Psoas muscle (tissue), 8 donors: ENCODE results near the gene RPRM. TPM values are rescaled to one million over a fixed set of nuclear protein-coding genes. Genes with fewer than 3 reads are reported as not detected.

Experiments
- ATAC-seq, 4 donors: fragments of 200-7000 bp; cut with Tn5 transposase; one replicate each; pipeline ENCODE4 v1.9.1; 2020; ENCODE audit warnings: moderate library complexity in 3 of 4, mild to moderate bottlenecking in 2 of 4
- DNase-seq, 2 donors: peaks; one replicate each; pipeline ENCODE4 v3.0.0-alpha.2; 2020
- H3K27ac ChIP-seq: fragments of 200-600 bp; one replicate; pipeline ENCODE4 v1.8.0; 2022
- H3K27me3 ChIP-seq, 3 donors: fragments of 200-600 bp in 1 of 3; one replicate each; pipeline versions ENCODE4 v1.6.1 to v1.8.0; 2013 to 2022; ENCODE audit warnings: low read length in 2 of 3, mild to moderate bottlenecking in 2 of 3, moderate library complexity in 1 of 3; ENCODE audit not compliant: insufficient read depth in 3 of 3
- H3K36me3 ChIP-seq, 2 donors: fragments of 200-600 bp in 1 of 2; one replicate each; pipeline versions ENCODE4 v1.6.1 to v1.8.0; 2013 to 2022; ENCODE audit warnings: low read depth in 1 of 2, mild to moderate bottlenecking in 1 of 2, moderate library complexity in 1 of 2; ENCODE audit not compliant: insufficient read depth in 1 of 2
- H3K4me1 ChIP-seq: fragments of 200-600 bp; one replicate; pipeline ENCODE4 v1.8.0; 2022
- H3K4me3 ChIP-seq: fragments of 200-600 bp; one replicate; pipeline ENCODE4 v1.8.0; 2022; ENCODE audit warnings: mild to moderate bottlenecking
- H3K9me3 ChIP-seq: fragments of 200-600 bp; one replicate; pipeline ENCODE4 v1.8.0; 2022
- CTCF ChIP-seq: fragments of 200-600 bp; IDR thresholded peaks from one replicate; pipeline ENCODE4 v1.8.0; 2022; ENCODE audit warnings: antibody characterized with exemption
- WGBS, 3 donors: extraction: QIAGEN DNeasy Blood & Tissue Kit; methylation state at CpG; one replicate each; pipeline versions ENCODE4 v1.1.6 to v1.1.7; 2013; 5-methylcytosine and 5-hydroxymethylcytosine counted together
- intact Hi-C, 2 donors: fragments of 100-400 bp; cut with DNase I; formaldehyde crosslinking; loops; one replicate each; pipeline versions ENCODE4 v1.11.0 to v1.14.2; 2022
- long read RNA-seq, 2 donors: library from polyadenylated mRNA; unstranded; transcript quantifications; one replicate each; pipeline ENCODE4 v2.0.0, GENCODE V29; 2021
- polyA plus RNA-seq, 3 donors: library from polyadenylated mRNA; stranded (reverse); fragments of 200-250 nt; gene quantifications; one replicate each; pipeline ENCODE4 v1.2.3, GENCODE V29; 2013
- total RNA-seq, 4 donors: library from RNA; stranded (reverse); fragmentation: NEBNext Ultra II Directional in 2 of 4; extraction: Animal tissue kit (Norgen Biotek cat#: 25700) in 2 of 4; gene quantifications; one replicate each; pipeline versions ENCODE4 v1.2.1 to v1.2.4, GENCODE V29; 2021 to 2023
- donor health status: healthy with polysubstance abuse.
- donor health status: DM: no; HTN: no; CAD: no; lungs with moderate emphysema.
- donor health status: Bipolar disorder and iron deficiency.
- donor health status: healthy.
- donor health status: DM: yes; HTN: yes; CAD: no.
- donor health status: DM: no; HTN: no; CAD: no.
- donor health status: DM: no; HTN: no; CAD: no.
- donor health status: DM: yes; HTN: yes; CAD: no.

The RPRM gene
- not detected for total RNA-seq
- polyA plus RNA-seq: not detected
- long read RNA-seq, donor 1: 0 reads
- long read RNA-seq, donor 2: 0 reads

GRCh38 chr2:153478289-153479261 lies at the start of gene RPRM:
Gene RPRM, minus strand, starts transcription at chr2:153478762. Its CDS starts 197 bp downstream, at chr2:153478565.
- H3K36me3 ChIP-seq: no peaks in the 10 kb centered on the region
- intact Hi-C loops: loop anchor here in 1 of 2 donors (5.0 kb wide), 1 partner anchor 616 kb away; no protein-coding TSS in a partner anchor
- peak within 1 kb of the TSS; percentile 66 for H3K4me3 ChIP-seq
- peaks cover 6% of the 10 kb centered on the region for H3K4me1 ChIP-seq
- WGBS, 3 donors: 1% methylated on average over 90 to 93 of the region's 93 CpGs
- peaks cover 3 to 65% (median 17%) of the 10 kb centered on the region in 3 donors for H3K27me3 ChIP-seq
- ATAC-seq (peak; percentile 82 to 95 (median 92)), DNase-seq (peak; percentile 78 to 81)
- H3K27ac ChIP-seq: no peak within 1 kb of the TSS
- no peaks in the 10 kb centered on the region for H3K9me3 ChIP-seq
- peak; percentile 82 for TF ChIP-seq CTCF

GRCh38 chr2:153519257-153519875 lies 40.8 kb upstream of the RPRM start:
- TF ChIP-seq CTCF: peak; percentile 82
- 0% methylated on average over 1 of the region's 1 CpG for WGBS, 3 donors
- Histone ChIP-seq H3K4me1 (no peaks in the 10 kb centered on the region), H3K36me3 (no peaks in the 10 kb centered on the region), H3K27me3 (peaks cover 0 to 5% (median 0%) of the 10 kb centered on the region in 3 donors), H3K27ac (no peak overlapping the region), H3K4me3 (no peak overlapping the region), H3K9me3 (peaks cover 2% of the 10 kb centered on the region)
- intact Hi-C loops: loop anchor here in 1 of 2 donors (5.0 kb wide), 1 partner anchor 657 kb away; no protein-coding TSS in a partner anchor
- peak; percentile 36 to 61 for DNase-seq
- ATAC-seq: peak in 1 of 4 donors; percentile 42

GRCh38 chr2:153512331-153512730 lies 33.8 kb upstream of the RPRM start:
- no peak for TF ChIP-seq CTCF
- no peak for DNase-seq
- Histone ChIP-seq H3K27me3 (no peaks in the 10 kb centered on the region), H3K36me3 (no peaks in the 10 kb centered on the region), H3K27ac (no peak overlapping the region), H3K9me3 (no peaks in the 10 kb centered on the region), H3K4me3 (no peak overlapping the region), H3K4me1 (no peaks in the 10 kb centered on the region)
- intact Hi-C loops: no loop called here
- no peak for ATAC-seq
- 73 to 79% (median 77%) methylated on average over 4 of the region's 4 CpGs for WGBS, 3 donors

- WGBS, 3 donors: 74 to 79% (median 79%) methylated on average over 4 of the region's 4 CpGs
- Histone ChIP-seq H3K27me3 (no peaks in the 10 kb centered on the region), H3K4me1 (no peaks in the 10 kb centered on the region), H3K4me3 (no peak overlapping the region), H3K9me3 (no peaks in the 10 kb centered on the region), H3K27ac (no peak overlapping the region), H3K36me3 (no peaks in the 10 kb centered on the region)
- no peak for TF ChIP-seq CTCF
- no peak for ATAC-seq
- intact Hi-C loops: no loop called here
- DNase-seq: no peak
Measured at GRCh38 chr2:153510996-153511395, 32.4 kb upstream of the RPRM start.
